Measurements from ENCODE around the gene KCNQ5. TPM values are rescaled to one million over a fixed set of nuclear protein-coding genes. Genes with fewer than 3 reads are reported as not detected.

KCNQ5 gene
- total RNA-seq, 1 experiment from 2014 or later: not detected

DNA sequence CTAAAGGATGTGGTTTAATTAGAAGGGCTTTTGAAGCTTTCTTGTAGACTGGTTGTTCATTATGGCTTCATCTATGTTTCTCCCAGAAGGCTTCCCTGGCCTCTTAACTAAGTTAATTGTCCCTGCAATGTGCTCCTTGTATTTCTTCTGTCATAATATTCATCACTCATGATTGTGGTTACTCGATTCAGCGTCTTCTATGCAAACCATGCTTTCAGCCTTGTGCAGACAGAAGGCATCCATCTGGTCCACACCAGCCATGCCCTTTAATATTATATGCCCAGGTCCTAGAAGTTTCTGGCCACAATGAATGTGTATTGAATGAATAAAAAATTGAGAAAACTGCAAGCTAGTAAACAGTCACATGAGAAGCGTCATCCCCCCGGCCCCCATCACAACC is 440.3 kb downstream of the KCNQ5 start:
- H3K36me3 ChIP-seq (ENCODE audit: control insufficient read depth in 1 of 2, insufficient read depth in 2 of 2, low read length in 2 of 2): no peaks in the 10 kb centered on the region
- no peak overlapping the region for H3K9ac ChIP-seq (ENCODE audit: low read length)
- BruUV-seq (replicated peaks): no TSS peak
- ChIA-PET POLR2A (no interaction called here), RAD21 (ENCODE audit: low non-redundant PET in 1 of 2, low total read pairs in 2 of 2, uncharacterized antibody in 2 of 2, unreplicated experiment in 2 of 2) (no interaction called here), CTCF (no interaction called here)
- no peak overlapping the region for H3K4me2 ChIP-seq (ENCODE audit: low read length)
- H3K9me3 ChIP-seq (ENCODE audit: control insufficient read depth in 1 of 2, insufficient read depth in 1 of 2, low read depth in 1 of 2, low read length in 2 of 2): no peaks in the 10 kb centered on the region
- DNase-seq (ENCODE audit: low read depth, low spot score) (no peak), ATAC-seq (no peak)
- H3K27me3 ChIP-seq (ENCODE audit: insufficient read depth, low read length): peaks cover 45% of the 10 kb centered on the region
- no peak overlapping the region for H2AFZ ChIP-seq (ENCODE audit: low read depth, low read length, poor library complexity, severe bottlenecking)
- TF ChIP-seq SP1 (IDR thresholded peaks at IDR 0.05; ENCODE audit: low read depth): no peak
- TF ChIP-seq JUND (IDR thresholded peaks at IDR 0.05): no peak
- TF ChIP-seq, protein P1, sequence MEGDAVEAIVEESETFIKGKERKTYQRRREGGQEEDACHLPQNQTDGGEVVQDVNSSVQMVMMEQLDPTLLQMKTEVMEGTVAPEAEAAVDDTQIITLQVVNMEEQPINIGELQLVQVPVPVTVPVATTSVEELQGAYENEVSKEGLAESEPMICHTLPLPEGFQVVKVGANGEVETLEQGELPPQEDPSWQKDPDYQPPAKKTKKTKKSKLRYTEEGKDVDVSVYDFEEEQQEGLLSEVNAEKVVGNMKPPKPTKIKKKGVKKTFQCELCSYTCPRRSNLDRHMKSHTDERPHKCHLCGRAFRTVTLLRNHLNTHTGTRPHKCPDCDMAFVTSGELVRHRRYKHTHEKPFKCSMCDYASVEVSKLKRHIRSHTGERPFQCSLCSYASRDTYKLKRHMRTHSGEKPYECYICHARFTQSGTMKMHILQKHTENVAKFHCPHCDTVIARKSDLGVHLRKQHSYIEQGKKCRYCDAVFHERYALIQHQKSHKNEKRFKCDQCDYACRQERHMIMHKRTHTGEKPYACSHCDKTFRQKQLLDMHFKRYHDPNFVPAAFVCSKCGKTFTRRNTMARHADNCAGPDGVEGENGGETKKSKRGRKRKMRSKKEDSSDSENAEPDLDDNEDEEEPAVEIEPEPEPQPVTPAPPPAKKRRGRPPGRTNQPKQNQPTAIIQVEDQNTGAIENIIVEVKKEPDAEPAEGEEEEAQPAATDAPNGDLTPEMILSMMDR (IDR thresholded peaks at IDR 0.05 in 2 of 3, conservative IDR thresholded peaks at IDR 0.05 in 1 of 3; ENCODE audit: borderline replicate concordance in 1 of 3, insufficient read depth in 1 of 3, low read depth in 2 of 3, low read length in 2 of 3): no peak
- no peak for TF ChIP-seq RAD21 (IDR thresholded peaks at IDR 0.05; ENCODE audit: low read depth)
- TF ChIP-seq EGR1 (IDR thresholded peaks at IDR 0.05; ENCODE audit: low read depth): no peak
- TF ChIP-seq, protein P2, sequence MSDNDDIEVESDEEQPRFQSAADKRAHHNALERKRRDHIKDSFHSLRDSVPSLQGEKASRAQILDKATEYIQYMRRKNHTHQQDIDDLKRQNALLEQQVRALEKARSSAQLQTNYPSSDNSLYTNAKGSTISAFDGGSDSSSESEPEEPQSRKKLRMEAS (IDR thresholded peaks at IDR 0.05): no peak
- TF ChIP-seq ZNF274 (IDR thresholded peaks at IDR 0.05; ENCODE audit: low read depth, low read length): no peak
- no peak for TF ChIP-seq EZH2 (IDR thresholded peaks at IDR 0.05)
- TF ChIP-seq, protein P3, sequence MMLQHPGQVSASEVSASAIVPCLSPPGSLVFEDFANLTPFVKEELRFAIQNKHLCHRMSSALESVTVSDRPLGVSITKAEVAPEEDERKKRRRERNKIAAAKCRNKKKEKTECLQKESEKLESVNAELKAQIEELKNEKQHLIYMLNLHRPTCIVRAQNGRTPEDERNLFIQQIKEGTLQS (IDR thresholded peaks at IDR 0.05): no peak
- no peak for TF ChIP-seq EZH2phosphoT487 (IDR thresholded peaks at IDR 0.05; ENCODE audit: borderline replicate concordance)
- TF ChIP-seq SIN3A (IDR thresholded peaks at IDR 0.05; ENCODE audit: low read depth): no peak
- TF ChIP-seq POLR2A (IDR thresholded peaks at IDR 0.05; ENCODE audit: borderline replicate concordance, extremely low read depth, insufficient read depth, insufficient read length): no peak
- H3K4me3 ChIP-seq (replicated peaks in 1 of 2; ENCODE audit: low read depth in 1 of 2, low read length in 2 of 2): no peak overlapping the region
- H3K79me2 ChIP-seq (ENCODE audit: insufficient read depth, low read length): no peaks in the 10 kb centered on the region
- no peaks in the 10 kb centered on the region for H3K9me2 ChIP-seq (ENCODE audit: insufficient read depth)
- no peak overlapping the region for H3K27ac ChIP-seq (ENCODE audit: low read depth, low read length)
- no peaks in the 10 kb centered on the region for H3K4me1 ChIP-seq (ENCODE audit: control insufficient read depth in 1 of 2, insufficient read depth in 2 of 2, low read length in 2 of 2)
- intact Hi-C loops (cut with micrococcal nuclease): no loop called here
- peaks cover 4% of the 10 kb centered on the region; the same call in 1 of the 2 replicates for H4K20me1 ChIP-seq (ENCODE audit: insufficient read depth)

Measured in HCT116 (cell line).